ENCODE data around the gene CD8A. TPM values are rescaled to one million over a fixed set of nuclear protein-coding genes. Genes with fewer than 3 reads are reported as not detected.
A peak's percentile ranks its signal among the peaks of the same experiment; 100 is the strongest.

Gene CD8A
- total RNA-seq, 1 donor from 2014 or later = 0.14 TPM

- no peaks in the 10 kb centered on the region for H3K36me3 ChIP-seq (ENCODE audit: insufficient read depth, low read length)
- H3K36me3 Mint-ChIP-seq (ENCODE audit: low read depth, unreplicated experiment) = peaks cover 4% of the 10 kb centered on the region
- H3K27ac Mint-ChIP-seq (ENCODE audit: unreplicated experiment) = no peak overlapping the region
- no peak for TF ChIP-seq EZH2 (IDR thresholded peaks at IDR 0.05; ENCODE audit: insufficient read depth, low read length)
- no peak for TF ChIP-seq CTCF (IDR thresholded peaks at IDR 0.05; ENCODE audit: insufficient read depth, low read depth, low read length)
- no peak overlapping the region for H3K4me3 Mint-ChIP-seq (ENCODE audit: unreplicated experiment)
- no peak overlapping the region for H3K9ac ChIP-seq (ENCODE audit: low read length)
- no peaks in the 10 kb centered on the region for H3K79me2 ChIP-seq (ENCODE audit: insufficient read depth, low read length)
- DNase-seq (ENCODE audit: low read depth) = no peak
- H3K27ac ChIP-seq (ENCODE audit: low read depth, low read length) = no peak overlapping the region
- no peaks in the 10 kb centered on the region for H3K27me3 ChIP-seq (ENCODE audit: insufficient read depth, low read length)
- peaks cover 22% of the 10 kb centered on the region for H4K20me1 ChIP-seq (ENCODE audit: insufficient read depth, low read length)
- no peak overlapping the region for H3K4me2 ChIP-seq (ENCODE audit: low read length)
- H3K4me1 ChIP-seq (ENCODE audit: insufficient read depth, low read length) = no peaks in the 10 kb centered on the region
- FAIRE-seq = no peak
- H3K9me3 Mint-ChIP-seq (ENCODE audit: unreplicated experiment) = no peaks in the 10 kb centered on the region
- H3K9me3 ChIP-seq (ENCODE audit: insufficient read depth, low read depth, low read length) = no peaks in the 10 kb centered on the region
- peaks cover 9% of the 10 kb centered on the region for H3K4me1 Mint-ChIP-seq (ENCODE audit: low read depth, unreplicated experiment)
- no peak overlapping the region for H2AFZ ChIP-seq (ENCODE audit: low read depth, low read length)
- no peaks in the 10 kb centered on the region for H3K27me3 Mint-ChIP-seq (ENCODE audit: low read depth, unreplicated experiment)
- H3K4me3 ChIP-seq (ENCODE audit: insufficient read depth, low read depth, low read length) = no peak overlapping the region
Measured at GRCh38 chr2:86758405-86758804, 32.3 kb downstream of the CD8A start.

- Histone ChIP-seq H3K4me3 (ENCODE audit: insufficient read depth, low read depth, low read length) (no peak overlapping the region), H3K9ac (ENCODE audit: low read length) (no peak overlapping the region), H3K4me2 (ENCODE audit: low read length) (no peak overlapping the region), H3K27ac (ENCODE audit: low read depth, low read length) (no peak overlapping the region), H4K20me1 (ENCODE audit: insufficient read depth, low read length) (peaks cover 5% of the 10 kb centered on the region), H3K4me1 (ENCODE audit: insufficient read depth, low read length) (no peaks in the 10 kb centered on the region), H3K36me3 (ENCODE audit: insufficient read depth, low read length) (no peaks in the 10 kb centered on the region), H3K9me3 (ENCODE audit: insufficient read depth, low read depth, low read length) (no peaks in the 10 kb centered on the region), H3K27me3 (ENCODE audit: insufficient read depth, low read length) (no peaks in the 10 kb centered on the region), H3K79me2 (ENCODE audit: insufficient read depth, low read length) (peaks cover 23% of the 10 kb centered on the region), H2AFZ (ENCODE audit: low read depth, low read length) (no peak overlapping the region)
- H3K4me3 Mint-ChIP-seq (ENCODE audit: unreplicated experiment) = no peak overlapping the region
- H3K4me1 Mint-ChIP-seq (ENCODE audit: low read depth, unreplicated experiment) = peaks cover 8% of the 10 kb centered on the region
- peaks cover 12% of the 10 kb centered on the region for H3K9me3 Mint-ChIP-seq (ENCODE audit: unreplicated experiment)
- TF ChIP-seq EZH2 (IDR thresholded peaks at IDR 0.05; ENCODE audit: insufficient read depth, low read length) = no peak
- no peak for TF ChIP-seq CTCF (IDR thresholded peaks at IDR 0.05; ENCODE audit: insufficient read depth, low read depth, low read length)
- peaks cover 24% of the 10 kb centered on the region for H3K36me3 Mint-ChIP-seq (ENCODE audit: low read depth, unreplicated experiment)
- no peak overlapping the region for H3K27ac Mint-ChIP-seq (ENCODE audit: unreplicated experiment)
- H3K27me3 Mint-ChIP-seq (ENCODE audit: low read depth, unreplicated experiment) = no peaks in the 10 kb centered on the region
- DNase-seq (ENCODE audit: low read depth) (peak; percentile 5), FAIRE-seq (no peak)
Measured at GRCh38 chr2:86753606-86754005, 37.1 kb downstream of the CD8A start.

GRCh38 chr2:86752934-86753333 is 37.8 kb downstream of the CD8A start:
- Mint-ChIP-seq H3K9me3 (ENCODE audit: unreplicated experiment) (peaks cover 12% of the 10 kb centered on the region), H3K36me3 (ENCODE audit: low read depth, unreplicated experiment) (peaks cover 25% of the 10 kb centered on the region), H3K27me3 (ENCODE audit: low read depth, unreplicated experiment) (no peaks in the 10 kb centered on the region), H3K27ac (ENCODE audit: unreplicated experiment) (no peak overlapping the region), H3K4me1 (ENCODE audit: low read depth, unreplicated experiment) (peaks cover 6% of the 10 kb centered on the region), H3K4me3 (ENCODE audit: unreplicated experiment) (no peak overlapping the region)
- TF ChIP-seq CTCF (IDR thresholded peaks at IDR 0.05; ENCODE audit: insufficient read depth, low read depth, low read length) (no peak), EZH2 (IDR thresholded peaks at IDR 0.05; ENCODE audit: insufficient read depth, low read length) (no peak)
- H4K20me1 ChIP-seq (ENCODE audit: insufficient read depth, low read length) = peaks cover 3% of the 10 kb centered on the region
- FAIRE-seq (no peak), DNase-seq (ENCODE audit: low read depth) (no peak)
- H3K27ac ChIP-seq (ENCODE audit: low read depth, low read length) = no peak overlapping the region
- no peak overlapping the region for H2AFZ ChIP-seq (ENCODE audit: low read depth, low read length)
- peaks cover 5% of the 10 kb centered on the region for H3K4me1 ChIP-seq (ENCODE audit: insufficient read depth, low read length)
- peaks cover 24% of the 10 kb centered on the region for H3K79me2 ChIP-seq (ENCODE audit: insufficient read depth, low read length)
- no peaks in the 10 kb centered on the region for H3K27me3 ChIP-seq (ENCODE audit: insufficient read depth, low read length)
- H3K9me3 ChIP-seq (ENCODE audit: insufficient read depth, low read depth, low read length) = no peaks in the 10 kb centered on the region
- no peak overlapping the region for H3K4me3 ChIP-seq (ENCODE audit: insufficient read depth, low read depth, low read length)
- H3K9ac ChIP-seq (ENCODE audit: low read length) = no peak overlapping the region
- no peaks in the 10 kb centered on the region for H3K36me3 ChIP-seq (ENCODE audit: insufficient read depth, low read length)
- no peak overlapping the region for H3K4me2 ChIP-seq (ENCODE audit: low read length)

All from astrocyte (in vitro differentiated cells and primary cell).